GM13977 (cell line): Measurements from ENCODE around the gene SOST.
"Not testable (repeated sequence)": the region's sequence is repeated elsewhere in the genome, so short reads cannot be mapped to it uniquely, and the experiment has no call there.

Experiments
- DNase-seq: peaks from one replicate; pipeline ENCODE4 v3.0.0; 2012; ENCODE audit warnings: low spot score
- in situ Hi-C: fragments of 300-500 bp; cut with MboI; formaldehyde crosslinking; loops from one replicate; pipeline ENCODE4 v1.12.0; 2022; ENCODE audit warnings: low sequenced_read_pairs, low pct_unique_long_range_greater_than_20kb, mixed read lengths, inconsistent platforms; ENCODE audit not compliant: unreplicated experiment
- TF ChIP-seq, protein P1 (sequence below): IDR thresholded peaks from 2 replicates; pipeline ENCODE4 v1.5.1; 2012; ENCODE audit warnings: mild to moderate bottlenecking, control low read depth; ENCODE audit not compliant: insufficient read depth; ENCODE audit errors: extremely low read depth, missing control alignments

Gene SOST

DNA sequence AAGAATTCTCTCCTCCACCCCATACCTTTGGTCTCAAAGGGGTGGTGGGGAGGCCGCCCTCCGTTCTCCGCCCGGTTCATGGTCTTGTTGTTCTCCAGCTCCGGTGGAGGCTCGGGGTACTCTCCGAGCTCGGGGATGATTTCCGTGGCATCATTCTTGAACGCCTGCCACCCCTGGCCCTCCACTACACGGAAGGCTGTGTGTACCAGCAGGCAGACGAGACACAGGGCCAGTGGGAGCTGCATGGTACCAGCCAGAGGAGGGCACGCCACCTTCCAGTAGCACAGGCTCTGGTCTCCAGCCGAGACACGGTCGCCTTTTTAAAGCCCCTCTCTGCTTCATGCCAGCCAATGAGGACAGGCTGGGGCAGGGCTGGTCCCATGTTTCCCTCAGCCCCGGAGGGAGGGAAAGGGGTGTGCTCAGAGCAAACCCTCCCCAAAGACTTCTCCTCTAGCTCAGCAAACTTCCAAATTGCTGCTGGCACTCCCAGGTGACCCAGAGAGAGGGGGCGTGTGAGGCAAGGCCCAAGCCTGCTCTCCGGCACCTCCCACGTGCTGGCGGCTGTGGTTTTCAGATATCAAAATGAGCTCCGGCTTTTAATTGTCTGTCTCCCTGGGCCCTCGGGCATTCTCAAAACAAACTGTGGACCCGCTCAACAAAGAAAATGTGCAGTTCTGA lies at the start of gene SOST:
SOST (minus strand) TSS at position 295 of the 678 bp plus-strand sequence; CDS start at position 245, 50 bp downstream.
- TF ChIP-seq, protein P1, sequence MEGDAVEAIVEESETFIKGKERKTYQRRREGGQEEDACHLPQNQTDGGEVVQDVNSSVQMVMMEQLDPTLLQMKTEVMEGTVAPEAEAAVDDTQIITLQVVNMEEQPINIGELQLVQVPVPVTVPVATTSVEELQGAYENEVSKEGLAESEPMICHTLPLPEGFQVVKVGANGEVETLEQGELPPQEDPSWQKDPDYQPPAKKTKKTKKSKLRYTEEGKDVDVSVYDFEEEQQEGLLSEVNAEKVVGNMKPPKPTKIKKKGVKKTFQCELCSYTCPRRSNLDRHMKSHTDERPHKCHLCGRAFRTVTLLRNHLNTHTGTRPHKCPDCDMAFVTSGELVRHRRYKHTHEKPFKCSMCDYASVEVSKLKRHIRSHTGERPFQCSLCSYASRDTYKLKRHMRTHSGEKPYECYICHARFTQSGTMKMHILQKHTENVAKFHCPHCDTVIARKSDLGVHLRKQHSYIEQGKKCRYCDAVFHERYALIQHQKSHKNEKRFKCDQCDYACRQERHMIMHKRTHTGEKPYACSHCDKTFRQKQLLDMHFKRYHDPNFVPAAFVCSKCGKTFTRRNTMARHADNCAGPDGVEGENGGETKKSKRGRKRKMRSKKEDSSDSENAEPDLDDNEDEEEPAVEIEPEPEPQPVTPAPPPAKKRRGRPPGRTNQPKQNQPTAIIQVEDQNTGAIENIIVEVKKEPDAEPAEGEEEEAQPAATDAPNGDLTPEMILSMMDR, result no peak
- DNase-seq, result no peak
- in situ Hi-C loops, result no loop called here

DNA sequence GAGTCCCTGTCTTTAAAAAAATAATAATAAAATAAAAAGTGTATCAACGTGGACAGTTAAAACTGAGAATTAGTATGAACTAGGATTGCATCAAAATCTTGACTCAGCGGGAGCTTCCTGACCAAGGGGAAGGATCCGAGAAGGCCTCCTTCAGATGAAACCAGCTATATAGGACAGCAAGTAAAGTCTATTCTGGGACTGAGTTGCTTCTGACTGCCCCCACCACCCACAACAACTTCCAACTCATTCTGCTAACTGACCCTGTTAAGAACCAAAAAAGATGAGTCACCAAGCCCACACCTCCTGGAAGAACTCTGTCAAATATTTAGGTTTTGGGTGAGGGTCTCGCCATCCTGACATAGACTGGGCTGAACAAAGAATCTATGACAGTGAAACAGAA lies 49.5 kb upstream of the SOST start:
- TF ChIP-seq, protein P1, result no peak
- DNase-seq, result no peak
- in situ Hi-C loops, result no loop called here

DNA sequence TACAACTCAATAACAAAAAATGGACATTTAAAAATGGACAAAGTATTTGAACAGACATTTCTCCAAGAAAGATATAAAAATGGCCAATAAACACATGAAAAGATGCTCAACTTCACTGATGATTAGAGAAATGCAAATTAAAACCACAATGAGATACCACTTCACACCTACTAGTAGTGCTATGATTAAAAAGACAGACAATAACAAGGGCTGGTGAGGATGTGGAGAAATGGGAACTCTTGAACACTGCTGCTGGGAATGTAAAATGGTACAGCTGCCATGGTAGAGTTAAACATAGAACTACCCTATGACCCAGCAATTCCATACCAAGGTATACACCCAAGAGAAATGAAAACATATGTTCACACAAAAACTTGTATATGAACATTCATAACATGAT lies 46.5 kb upstream of the SOST start:
- in situ Hi-C loops, result no loop called here
- DNase-seq, result no peak
- TF ChIP-seq, protein P1, result no peak

DNA sequence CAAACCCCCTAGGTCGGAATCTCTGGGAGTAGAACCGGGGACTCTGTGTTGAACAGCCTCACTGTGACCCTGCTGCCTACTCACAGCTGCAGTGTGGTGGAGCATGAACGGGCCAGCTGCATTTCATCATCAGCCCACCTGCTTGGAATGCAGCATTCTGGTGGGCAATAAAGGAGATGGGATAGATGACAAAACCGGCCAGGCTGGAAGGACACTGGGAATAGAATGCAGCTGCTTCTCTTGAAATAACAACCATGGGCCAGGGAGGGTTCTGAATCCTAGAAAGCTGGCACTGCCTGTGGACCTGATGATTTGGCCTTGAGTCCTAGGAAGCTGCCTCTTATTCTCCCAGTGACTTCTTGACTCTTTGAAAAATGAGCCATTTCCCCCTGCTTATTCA lies 45.2 kb upstream of the SOST start:
- in situ Hi-C loops, result no loop called here
- TF ChIP-seq, protein P1, result no peak
- DNase-seq, result no peak

DNA sequence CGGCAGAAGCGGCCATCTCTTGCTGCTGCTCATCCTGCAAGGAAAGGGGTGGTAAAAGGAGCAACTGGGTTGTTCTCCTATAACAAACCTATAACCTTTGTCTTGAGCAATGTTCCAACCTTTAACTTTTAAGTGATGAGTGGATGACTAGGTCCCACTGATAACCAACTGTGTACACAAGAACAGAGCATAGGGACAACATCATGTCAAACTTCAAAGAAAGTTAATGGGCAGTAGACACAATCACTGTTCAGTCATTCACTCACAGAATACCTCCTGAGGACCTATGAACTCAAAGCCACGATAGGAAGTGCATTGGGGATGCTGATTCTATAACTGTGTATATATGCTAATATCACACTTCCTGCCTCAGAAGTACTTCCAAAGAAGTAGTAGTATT lies 43.3 kb upstream of the SOST start:
- TF ChIP-seq, protein P1, result no peak
- in situ Hi-C loops, result no loop called here
- DNase-seq, result no peak

DNA sequence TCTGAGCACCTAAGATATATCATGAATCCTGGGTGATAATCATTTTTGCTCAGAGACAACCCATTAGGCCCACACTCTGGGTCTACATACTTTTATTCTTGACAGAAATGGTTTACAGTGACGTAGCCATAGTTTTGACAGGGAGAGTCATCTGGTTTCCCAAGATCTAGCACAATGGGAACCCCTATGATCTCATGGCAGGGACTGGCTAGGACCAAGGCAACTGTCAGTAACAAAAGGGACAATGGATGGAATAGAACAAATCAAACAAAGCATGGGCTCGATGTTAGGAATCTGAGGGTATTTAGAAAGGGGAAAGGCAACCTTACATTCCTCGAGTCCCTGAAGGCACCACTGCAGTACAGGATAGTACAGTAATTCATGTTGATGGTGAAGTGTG lies 42.1 kb upstream of the SOST start:
- TF ChIP-seq, protein P1, result no peak
- no peak for DNase-seq
- in situ Hi-C loops, result no loop called here

DNA sequence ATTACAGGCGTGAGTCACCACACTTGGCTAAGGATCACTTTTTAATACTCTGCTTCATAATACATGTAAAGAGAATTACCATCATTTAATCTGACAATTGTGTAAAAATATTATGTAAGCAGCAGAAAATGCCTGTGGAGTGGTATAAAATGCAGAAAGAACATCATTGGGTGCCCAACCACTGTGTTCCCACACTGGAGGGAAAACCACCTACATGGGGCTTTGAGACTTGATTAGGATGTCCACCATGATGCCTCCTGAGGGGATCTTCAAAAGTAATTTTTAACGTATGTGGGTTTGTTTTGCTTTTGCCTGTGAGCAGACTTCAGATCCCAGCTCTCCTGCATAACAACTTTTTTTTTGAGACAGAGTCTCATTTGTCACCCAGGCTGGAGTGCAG lies 40.5 kb upstream of the SOST start:
- TF ChIP-seq, protein P1, result no peak
- in situ Hi-C loops, result no loop called here
- DNase-seq, result no peak

DNA sequence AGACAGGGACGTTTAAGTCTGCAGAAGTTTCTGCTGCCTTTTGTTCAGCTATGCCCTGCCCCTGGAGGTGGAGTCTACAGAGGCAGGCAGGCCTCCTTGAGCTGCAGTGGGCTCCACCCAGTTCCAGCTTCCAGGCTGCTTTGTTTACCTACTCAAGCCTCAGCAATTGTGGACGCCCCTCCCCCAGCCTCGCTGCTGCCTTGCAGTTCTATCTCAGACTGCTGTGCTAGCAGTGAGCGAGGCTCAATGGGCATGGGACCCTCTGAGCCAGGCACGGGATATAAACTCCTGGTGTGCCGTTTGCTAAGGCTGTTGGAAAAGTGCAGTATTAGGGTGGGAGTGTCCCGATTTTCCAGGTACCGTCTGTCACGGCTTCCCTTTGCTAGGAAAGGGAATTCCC lies 39.4 kb upstream of the SOST start:
- DNase-seq, in situ Hi-C loops: not testable (repeated sequence)

DNA sequence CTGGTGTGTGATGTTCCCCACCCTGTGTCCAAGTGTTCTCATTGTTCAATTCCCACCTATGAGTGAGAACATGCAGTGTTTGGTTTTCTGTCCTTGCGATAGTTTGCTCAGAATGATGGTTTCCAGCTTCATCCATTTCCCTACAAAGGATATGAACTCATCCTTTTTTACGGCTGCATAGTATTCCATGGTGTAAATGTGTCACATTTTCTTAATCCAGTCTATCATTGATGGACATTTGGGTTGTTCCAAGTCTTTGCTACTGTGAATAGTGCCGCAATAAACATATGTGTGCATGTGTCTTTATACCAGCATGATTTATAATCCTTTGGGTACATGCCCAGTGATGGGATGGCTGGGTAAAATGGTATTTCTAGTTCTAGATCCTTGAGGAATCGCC lies 34.1 kb upstream of the SOST start:
- in situ Hi-C loops, DNase-seq: not testable (repeated sequence)
